OCI-M1 (cell line): ENCODE measurements around the gene AURKB.

Source experiments
- DNase-seq: peaks from one replicate; lab custom pipeline; 2025; lab: John Stamatoyannopoulos, UW

Gene AURKB

DNA sequence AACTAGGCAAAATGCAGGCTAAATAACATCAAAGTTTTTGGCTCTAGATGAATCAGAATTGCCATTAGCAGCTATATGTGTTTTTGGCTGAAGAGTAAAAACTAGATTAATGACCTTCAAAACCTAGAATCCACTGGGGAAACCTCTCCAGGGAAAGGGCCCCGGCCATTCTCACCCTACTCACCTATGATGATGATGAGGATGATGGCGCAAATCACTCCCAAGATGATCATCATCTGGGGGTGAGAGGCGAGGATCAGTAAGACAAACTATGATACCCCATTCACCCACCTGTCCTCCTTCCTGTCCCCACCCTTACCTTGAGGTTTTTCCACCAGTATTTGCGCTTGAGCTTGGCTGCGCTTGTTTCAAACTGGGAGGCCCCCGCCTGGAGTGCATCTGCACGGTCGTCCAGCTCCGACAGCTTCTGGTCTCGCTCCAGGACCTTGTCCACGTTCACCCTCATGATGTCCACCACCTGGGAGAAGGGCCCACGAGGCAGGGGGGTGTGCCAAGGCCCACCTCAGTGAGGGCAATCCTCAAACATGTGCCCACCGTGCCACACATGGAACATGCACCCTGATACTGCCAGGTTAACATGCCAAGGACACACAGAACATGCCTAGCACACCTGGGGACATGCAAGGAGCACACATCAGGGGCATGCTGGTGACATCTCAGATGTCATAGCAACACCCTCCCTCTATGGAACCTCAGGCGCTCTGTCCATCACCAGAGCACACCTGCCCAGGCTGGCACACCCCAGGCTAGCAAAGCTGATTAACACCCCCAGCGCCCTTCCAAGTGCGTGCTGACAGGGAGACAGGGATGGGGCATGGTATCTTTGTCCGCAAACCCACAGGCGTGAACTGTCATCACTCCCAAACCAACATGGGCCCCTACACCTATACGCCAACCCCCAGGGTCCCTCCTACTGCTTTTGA lies 48.8 kb downstream of the AURKB start:
- DNase-seq: no peak

GRCh38 chr17:8160741-8161221 lies 49.6 kb downstream of the AURKB start:
- no peak for DNase-seq

DNA sequence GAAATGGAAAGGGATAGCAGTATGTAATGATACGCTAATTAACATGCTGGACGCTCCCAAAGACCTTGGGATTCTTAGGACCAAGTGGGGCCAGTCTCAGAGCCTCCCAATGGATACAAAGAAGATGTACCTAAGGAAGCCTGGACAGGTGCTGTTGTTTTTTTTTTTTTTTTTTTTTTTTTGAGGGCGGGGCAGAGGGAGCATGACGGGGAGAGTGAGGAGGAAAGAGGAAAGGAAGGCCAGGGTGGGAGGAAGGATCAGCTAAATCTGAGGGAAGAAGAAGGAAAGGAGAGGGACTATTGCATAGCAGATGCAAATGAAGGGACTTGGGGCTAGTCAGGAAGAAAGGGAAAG lies 50.2 kb downstream of the AURKB start:
- no peak for DNase-seq

DNA sequence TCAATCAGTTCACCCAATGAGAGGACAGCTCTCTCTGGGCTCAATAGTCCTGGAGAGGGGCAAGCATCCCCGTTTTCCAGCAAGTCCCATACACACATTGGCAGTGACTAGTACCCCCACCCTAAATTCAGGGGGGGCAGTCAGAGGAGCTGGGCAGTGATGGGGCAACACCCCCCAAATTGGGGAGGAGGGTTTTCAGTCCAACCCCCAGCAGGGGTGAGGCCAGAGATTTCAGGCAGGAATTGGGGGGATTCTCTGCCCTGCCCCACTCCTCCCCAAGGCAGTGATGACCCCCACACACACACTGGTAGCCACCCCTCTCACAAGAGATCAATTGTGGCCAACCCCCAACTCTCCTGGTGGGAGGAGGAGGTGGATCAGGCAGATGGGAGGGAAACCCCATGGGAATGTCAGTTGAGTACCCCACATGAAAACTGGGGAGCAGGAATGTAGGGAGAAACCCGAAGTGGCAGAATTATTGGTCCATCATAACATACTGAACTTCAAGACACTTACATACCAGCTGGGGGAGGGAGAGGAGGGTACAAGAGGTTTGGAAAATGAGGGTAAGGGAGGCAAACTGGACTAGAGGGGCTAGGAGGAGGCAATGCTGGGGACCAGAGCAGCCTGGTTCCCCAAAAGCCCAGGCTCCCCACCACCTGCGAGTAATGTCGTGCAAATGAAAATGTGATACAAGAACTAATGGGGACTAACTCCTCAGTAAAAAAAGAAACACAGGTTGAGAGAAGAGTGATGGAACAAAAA lies 50.7 kb downstream of the AURKB start:
- DNase-seq: no peak

DNA sequence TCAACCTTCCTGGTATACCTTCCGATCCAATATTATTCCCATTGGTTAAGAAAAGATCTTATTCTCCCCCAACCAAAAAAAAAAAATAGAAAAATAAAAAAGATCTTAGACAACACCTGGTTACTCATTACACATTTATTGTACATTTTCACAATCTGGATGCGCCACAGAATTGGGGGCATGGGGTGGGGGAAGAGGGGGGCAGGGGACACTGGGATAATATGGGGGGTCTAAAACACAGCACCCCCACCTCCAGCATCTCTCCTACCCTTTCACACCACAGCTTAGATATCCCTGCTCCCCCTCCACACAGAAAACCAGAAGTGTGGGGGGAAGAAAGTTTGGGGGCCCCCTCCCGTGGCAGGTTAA lies 51.4 kb downstream of the AURKB start:
- DNase-seq: no peak

DNA sequence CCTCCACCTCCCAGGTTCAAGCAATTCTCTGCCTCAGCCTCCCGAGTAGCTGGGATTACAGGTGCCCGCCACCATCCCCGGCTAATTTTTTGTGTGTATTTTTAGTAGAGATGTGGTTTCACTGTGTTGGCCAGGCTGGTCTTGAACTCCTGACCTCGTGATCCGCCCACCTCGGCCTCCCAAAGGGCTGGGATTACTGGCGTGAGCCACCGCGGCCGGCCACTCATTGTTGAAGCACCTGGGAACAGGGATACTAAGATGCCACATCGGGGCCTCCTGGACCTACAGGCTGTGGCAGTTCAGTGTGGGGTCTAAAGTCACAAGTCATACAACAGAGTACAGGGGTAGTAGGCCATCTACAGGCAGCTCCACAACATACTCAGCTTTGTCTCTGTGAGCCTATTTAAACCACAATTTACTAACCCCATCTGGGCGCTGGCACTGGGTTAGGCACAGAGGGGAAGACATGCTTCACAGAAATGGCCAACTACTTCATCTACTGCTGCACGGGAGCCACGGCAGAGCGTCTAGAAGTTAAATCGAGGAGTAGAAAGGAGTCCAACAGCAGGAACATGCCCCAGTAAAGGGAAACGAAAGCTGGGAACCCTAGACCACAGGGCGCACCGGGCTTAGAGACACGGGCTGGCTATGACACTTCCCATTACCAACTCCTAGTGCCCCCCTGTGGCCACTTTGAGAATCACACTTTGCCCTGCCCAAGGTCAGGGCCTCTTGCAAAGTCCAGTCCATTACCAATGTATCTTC lies 51.9 kb downstream of the AURKB start:
- DNase-seq: peak; percentile 99

- peak; percentile 100 for DNase-seq
Measured at GRCh38 chr17:8156246-8156992, 54.0 kb downstream of the AURKB start.

GRCh38 chr17:8155996-8156245 lies 54.5 kb downstream of the AURKB start:
- no peak for DNase-seq

- DNase-seq: no peak
Measured at GRCh38 chr17:8155231-8155995, 55.0 kb downstream of the AURKB start.
